ENCODE data around the gene CTXN1. TPM values are rescaled to one million over a fixed set of nuclear protein-coding genes. Genes with fewer than 3 reads are reported as not detected.

CTXN1 gene
- total and polyA plus RNA-seq, 2 of the 4 experiments (the other 2 are of a cell fraction): 0.36 to 7.4 TPM

DNA sequence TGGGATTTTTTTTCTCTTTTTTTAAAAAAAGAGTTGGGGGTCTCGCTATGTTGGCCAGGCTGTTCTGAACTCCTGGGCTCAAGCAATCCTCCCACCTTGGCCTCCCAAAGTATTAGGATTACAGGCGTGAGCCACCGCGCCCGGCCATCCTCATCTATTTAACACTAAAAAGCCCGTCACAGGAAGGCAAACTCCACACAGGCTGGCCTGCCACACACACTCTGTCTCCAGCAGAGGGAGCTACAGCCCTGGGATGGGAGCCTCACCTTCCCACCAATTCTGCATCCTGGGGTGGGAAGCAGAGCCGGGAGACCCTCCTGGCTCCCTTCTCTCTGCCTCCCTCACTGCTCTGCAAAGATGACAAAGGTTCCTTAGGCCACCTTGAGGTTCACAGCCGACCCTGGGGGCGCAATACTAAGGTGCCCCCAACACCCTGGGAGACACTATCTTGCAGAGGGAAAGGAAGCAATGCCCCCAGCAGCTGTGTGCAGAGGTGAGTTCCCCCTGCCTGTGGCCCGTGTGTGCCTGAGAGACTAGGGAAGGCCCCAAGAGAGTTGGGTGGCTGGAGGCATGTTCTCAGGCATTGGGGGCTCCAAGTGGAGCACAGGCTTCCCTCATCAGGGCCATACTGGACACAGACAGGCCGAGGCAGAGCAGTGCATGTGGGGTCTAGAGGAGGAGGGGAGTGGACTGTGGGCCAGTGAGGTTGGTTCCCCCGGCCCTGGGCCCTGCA, 44.9 kb upstream of the CTXN1 start:
- no peak overlapping the region for H4K91ac ChIP-seq (ENCODE audit: insufficient read depth, low read depth, low read length)
- DNase-seq (peak; percentile 28), ATAC-seq (ENCODE audit: low read depth) (peak; percentile 92)
- ChIA-PET CTCF (interaction anchor here (0.5 to 1.6 kb wide), 4 partner anchors 10 to 207 kb away, joined by 3 to 4 read pairs (median 4); no protein-coding TSS in a partner anchor), POLR2A (ENCODE audit: unreplicated experiment) (no interaction called here)
- no TSS peak for BruUV-seq (replicated peaks)
- no peak overlapping the region for H2BK120ac ChIP-seq (ENCODE audit: low read depth, low read length)
- no peak overlapping the region for H3K14ac ChIP-seq (replicated peaks; ENCODE audit: low read depth, low read length)
- H3K36me3 ChIP-seq (ENCODE audit: control insufficient read depth, insufficient read depth, low read length): peaks cover 59% of the 10 kb centered on the region
- no peak overlapping the region for H3K4me2 ChIP-seq (ENCODE audit: low read depth, low read length)
- peaks cover 34% of the 10 kb centered on the region for H4K20me1 ChIP-seq (ENCODE audit: insufficient read depth, low read length)
- no peak overlapping the region for H2AK5ac ChIP-seq (ENCODE audit: low read depth, low read length)
- no peak overlapping the region for H3K27ac ChIP-seq (ENCODE audit: insufficient read depth, low read length)
- no peaks in the 10 kb centered on the region for H3K27me3 ChIP-seq (ENCODE audit: control insufficient read depth, insufficient read depth, low read length)
- no peak overlapping the region for H2BK5ac ChIP-seq (ENCODE audit: low read depth, low read length, poor library complexity, severe bottlenecking)
- no peak overlapping the region for H3K18ac ChIP-seq (ENCODE audit: low read depth, low read length)
- WGBS, 2 experiments (ENCODE audit: extremely low coverage in 2 of 2, insufficient read length in 1 of 2): 80% methylated on average over 1 of the region's 12 CpGs; no CpG with 5 or more reads in 1 of the 2 experiments
- peak overlapping the region; percentile 24 for H2AK9ac ChIP-seq (replicated peaks; ENCODE audit: low read depth, low read length, poor library complexity)
- H3K9me1 ChIP-seq (ENCODE audit: insufficient read depth, low read length): no peaks in the 10 kb centered on the region
- in situ Hi-C loops (cut with MboI; ENCODE audit: low sequenced_read_pairs): loop anchor here (10.0 kb wide), 1 partner anchor 284 kb away; no protein-coding TSS in a partner anchor
- H4K8ac ChIP-seq (ENCODE audit: low read depth in 2 of 2, low read length in 2 of 2): no peak overlapping the region
- dilution Hi-C loops (cut with HindIII; ENCODE audit: low sequenced_read_pairs, unreplicated experiment): no loop called here
- H2BK15ac ChIP-seq (ENCODE audit: low read depth, low read length): no peak overlapping the region
- no peaks in the 10 kb centered on the region for H3K9me3 ChIP-seq (ENCODE audit: control insufficient read depth, insufficient read depth, low read length)
- H2AFZ ChIP-seq (replicated peaks; ENCODE audit: low read length, poor library complexity): peak overlapping the region; percentile 32
- H3K79me1 ChIP-seq (ENCODE audit: low read depth in 1 of 2, low read length in 2 of 2): peaks cover 16 to 38% of the 10 kb centered on the region in 2 experiments; a peak in 3 of 4 replicates
- H2BK20ac ChIP-seq (ENCODE audit: low read depth, low read length): no peak overlapping the region
- no peak overlapping the region for H3K4me3 ChIP-seq (ENCODE audit: insufficient read depth, low read depth, low read length)
- intact Hi-C loops (cut with micrococcal nuclease): loop anchor here (1.0 kb wide), 2 partner anchors 31 to 282 kb away; no protein-coding TSS in a partner anchor
- no peak overlapping the region for H3K23ac ChIP-seq (ENCODE audit: low read depth, low read length)
- H4K5ac ChIP-seq (ENCODE audit: low read depth, low read length): no peak overlapping the region
- no peaks in the 10 kb centered on the region for H3K4me1 ChIP-seq (ENCODE audit: control insufficient read depth, insufficient read depth, low read length)
- no peak overlapping the region for H3K56ac ChIP-seq (ENCODE audit: extremely low read depth, insufficient read depth, low read length)
- H3K9ac ChIP-seq (ENCODE audit: low read depth, low read length): no peak overlapping the region
- no peak overlapping the region for H3K4ac ChIP-seq (ENCODE audit: low read depth, low read length)
- TF ChIP-seq FOS (IDR thresholded peaks at IDR 0.05; ENCODE audit: low read depth, low read length): no peak
- TF ChIP-seq, protein P1, sequence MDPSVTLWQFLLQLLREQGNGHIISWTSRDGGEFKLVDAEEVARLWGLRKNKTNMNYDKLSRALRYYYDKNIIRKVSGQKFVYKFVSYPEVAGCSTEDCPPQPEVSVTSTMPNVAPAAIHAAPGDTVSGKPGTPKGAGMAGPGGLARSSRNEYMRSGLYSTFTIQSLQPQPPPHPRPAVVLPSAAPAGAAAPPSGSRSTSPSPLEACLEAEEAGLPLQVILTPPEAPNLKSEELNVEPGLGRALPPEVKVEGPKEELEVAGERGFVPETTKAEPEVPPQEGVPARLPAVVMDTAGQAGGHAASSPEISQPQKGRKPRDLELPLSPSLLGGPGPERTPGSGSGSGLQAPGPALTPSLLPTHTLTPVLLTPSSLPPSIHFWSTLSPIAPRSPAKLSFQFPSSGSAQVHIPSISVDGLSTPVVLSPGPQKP (IDR thresholded peaks at IDR 0.05; ENCODE audit: borderline replicate concordance, low read depth, low read length): no peak
- no peak for TF ChIP-seq CEBPB (IDR thresholded peaks at IDR 0.05; ENCODE audit: low read depth, low read length)
- no peak for TF ChIP-seq RCOR1 (IDR thresholded peaks at IDR 0.05; ENCODE audit: insufficient replicate concordance, low read length)
- TF ChIP-seq MAZ (IDR thresholded peaks at IDR 0.05; ENCODE audit: borderline replicate concordance, low read depth, low read length): no peak
- TF ChIP-seq MXI1 (IDR thresholded peaks at IDR 0.05; ENCODE audit: borderline replicate concordance, low read depth, low read length): no peak
- TF ChIP-seq, protein P2, sequence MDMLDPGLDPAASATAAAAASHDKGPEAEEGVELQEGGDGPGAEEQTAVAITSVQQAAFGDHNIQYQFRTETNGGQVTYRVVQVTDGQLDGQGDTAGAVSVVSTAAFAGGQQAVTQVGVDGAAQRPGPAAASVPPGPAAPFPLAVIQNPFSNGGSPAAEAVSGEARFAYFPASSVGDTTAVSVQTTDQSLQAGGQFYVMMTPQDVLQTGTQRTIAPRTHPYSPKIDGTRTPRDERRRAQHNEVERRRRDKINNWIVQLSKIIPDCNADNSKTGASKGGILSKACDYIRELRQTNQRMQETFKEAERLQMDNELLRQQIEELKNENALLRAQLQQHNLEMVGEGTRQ (IDR thresholded peaks at IDR 0.05; ENCODE audit: low read depth, low read length): no peak
- no peak for TF ChIP-seq BHLHE40 (IDR thresholded peaks at IDR 0.05; ENCODE audit: low read depth, low read length)
- TF ChIP-seq CHD1 (IDR thresholded peaks at IDR 0.05; ENCODE audit: low read depth, low read length): no peak
- peak; percentile 70 for TF ChIP-seq SMC3 (IDR thresholded peaks at IDR 0.05; ENCODE audit: low read depth, low read length)
- no peak for TF ChIP-seq NFE2L2 (IDR thresholded peaks at IDR 0.05; ENCODE audit: low read depth, low read length)
- TF ChIP-seq RAD21 (IDR thresholded peaks at IDR 0.05; ENCODE audit: low read length): peak; percentile 81
- TF ChIP-seq RFX5 (IDR thresholded peaks at IDR 0.05; ENCODE audit: low read depth, low read length): no peak
- TF ChIP-seq, protein P3, sequence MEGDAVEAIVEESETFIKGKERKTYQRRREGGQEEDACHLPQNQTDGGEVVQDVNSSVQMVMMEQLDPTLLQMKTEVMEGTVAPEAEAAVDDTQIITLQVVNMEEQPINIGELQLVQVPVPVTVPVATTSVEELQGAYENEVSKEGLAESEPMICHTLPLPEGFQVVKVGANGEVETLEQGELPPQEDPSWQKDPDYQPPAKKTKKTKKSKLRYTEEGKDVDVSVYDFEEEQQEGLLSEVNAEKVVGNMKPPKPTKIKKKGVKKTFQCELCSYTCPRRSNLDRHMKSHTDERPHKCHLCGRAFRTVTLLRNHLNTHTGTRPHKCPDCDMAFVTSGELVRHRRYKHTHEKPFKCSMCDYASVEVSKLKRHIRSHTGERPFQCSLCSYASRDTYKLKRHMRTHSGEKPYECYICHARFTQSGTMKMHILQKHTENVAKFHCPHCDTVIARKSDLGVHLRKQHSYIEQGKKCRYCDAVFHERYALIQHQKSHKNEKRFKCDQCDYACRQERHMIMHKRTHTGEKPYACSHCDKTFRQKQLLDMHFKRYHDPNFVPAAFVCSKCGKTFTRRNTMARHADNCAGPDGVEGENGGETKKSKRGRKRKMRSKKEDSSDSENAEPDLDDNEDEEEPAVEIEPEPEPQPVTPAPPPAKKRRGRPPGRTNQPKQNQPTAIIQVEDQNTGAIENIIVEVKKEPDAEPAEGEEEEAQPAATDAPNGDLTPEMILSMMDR (conservative IDR thresholded peaks at IDR 0.05; ENCODE audit: low read depth, low read length): peak; percentile 69
- no peak for TF ChIP-seq POLR2A (IDR thresholded peaks at IDR 0.05; ENCODE audit: low read depth, low read length)

Measured in IMR-90 (cell line).